ENCODE results near the gene RALA.

The RALA gene

DNA sequence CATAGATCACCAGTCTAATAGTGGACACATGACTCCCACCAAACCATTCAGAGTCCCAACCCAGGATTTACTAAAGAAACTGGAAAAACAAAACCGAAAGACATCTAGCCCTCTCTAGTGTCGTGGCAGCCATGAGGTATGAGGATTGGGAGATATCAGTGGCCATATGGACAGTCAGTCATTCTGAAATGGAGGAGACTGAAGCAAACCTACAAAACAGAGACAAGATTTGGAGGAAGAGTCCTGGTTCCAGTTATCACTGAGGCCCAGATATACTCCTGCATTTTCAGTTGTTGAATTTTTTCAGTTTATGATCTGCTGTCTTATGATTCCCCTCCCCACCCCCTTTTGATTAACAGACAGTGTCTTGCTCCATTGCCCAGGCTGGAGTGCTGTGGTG lies 9.1 kb upstream of the RALA start:
- no peak for DNase-seq

DNA sequence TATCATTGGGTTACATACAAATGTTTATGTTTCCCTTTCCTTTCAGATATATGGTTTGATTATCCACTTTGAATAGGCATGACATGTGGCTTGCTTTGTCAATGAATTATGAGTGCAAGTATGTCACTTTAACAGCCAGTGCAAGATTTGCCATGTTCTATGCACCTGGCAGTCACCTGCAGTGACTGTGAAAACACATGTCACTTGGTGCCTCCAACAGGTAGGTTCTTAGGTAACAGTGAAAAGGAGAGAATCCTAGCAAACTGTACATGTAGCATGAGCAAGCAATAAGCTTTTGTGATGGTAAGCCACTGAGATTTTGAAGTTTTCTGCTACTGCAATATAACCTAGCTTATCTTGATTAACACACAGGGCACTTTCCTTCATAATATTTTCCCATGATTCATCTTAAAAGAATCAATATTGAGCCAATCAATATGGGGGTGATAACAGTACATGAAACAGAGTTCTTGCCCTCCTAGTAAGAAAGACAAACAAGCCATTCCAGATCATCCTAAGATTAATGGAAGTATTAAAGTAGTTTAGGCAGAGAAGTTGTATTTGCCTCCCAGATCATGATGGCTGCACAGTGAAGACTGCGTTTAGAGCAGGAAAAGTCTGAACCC lies 7.9 kb upstream of the RALA start:
- DNase-seq: no peak

GRCh38 chr7:39616138-39616537 lies 7.2 kb upstream of the RALA start:
- no peak for DNase-seq

- DNase-seq: no peak
Measured at GRCh38 chr7:39617005-39617404, 6.4 kb upstream of the RALA start.

DNA sequence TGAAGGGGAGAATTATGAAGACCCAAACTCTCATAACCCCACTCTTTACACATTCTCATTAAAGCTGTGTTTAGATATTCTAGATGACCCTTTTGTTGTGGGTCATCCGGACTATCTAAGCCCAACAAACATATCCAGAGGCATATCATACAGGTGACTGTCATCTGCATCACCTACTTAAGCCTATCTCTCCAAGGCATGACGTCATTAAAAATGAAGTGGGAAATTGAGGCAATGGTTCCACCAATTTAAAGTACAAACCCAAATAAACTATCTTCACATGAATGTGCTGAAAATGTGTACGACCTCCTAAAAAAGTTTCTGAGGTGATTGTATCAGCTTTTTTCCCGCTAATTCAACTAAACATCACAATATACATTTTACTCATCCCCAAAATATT lies 4.5 kb upstream of the RALA start:
- no peak for DNase-seq

GRCh38 chr7:39620486-39620885 lies 2.9 kb upstream of the RALA start:
- DNase-seq: no peak

- no peak for DNase-seq
Measured at GRCh38 chr7:39621261-39621660, 2.1 kb upstream of the RALA start.

DNA sequence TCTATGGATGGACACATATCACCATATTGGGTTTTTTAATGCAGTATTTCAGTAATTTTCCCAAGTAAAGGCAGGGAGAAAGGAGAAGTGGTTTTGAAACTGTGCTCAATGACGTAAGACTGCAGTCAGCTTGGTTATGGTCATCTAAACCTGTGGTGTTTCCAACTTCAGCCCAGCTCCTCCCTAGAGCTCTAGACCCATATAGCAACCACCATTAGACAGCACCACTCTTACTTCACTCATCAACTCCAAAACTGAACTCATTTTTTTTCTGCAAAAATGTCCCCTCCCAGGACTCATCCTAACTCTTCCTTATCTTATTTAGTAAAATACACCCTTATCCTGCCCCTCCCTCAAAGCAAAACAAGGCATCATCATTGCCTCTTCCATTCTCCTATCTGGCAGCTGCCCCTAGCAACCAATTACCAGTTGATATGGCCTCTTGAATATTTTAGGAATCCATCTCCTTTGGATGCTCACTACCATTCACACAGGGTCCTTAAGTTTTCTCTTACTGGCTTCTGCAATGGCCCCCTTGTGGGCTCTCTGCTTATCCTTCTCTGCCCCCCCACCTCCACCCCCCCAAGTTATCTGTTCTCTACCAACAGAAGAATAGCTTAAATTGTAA lies 1.5 kb upstream of the RALA start:
- DNase-seq: no peak

DNA sequence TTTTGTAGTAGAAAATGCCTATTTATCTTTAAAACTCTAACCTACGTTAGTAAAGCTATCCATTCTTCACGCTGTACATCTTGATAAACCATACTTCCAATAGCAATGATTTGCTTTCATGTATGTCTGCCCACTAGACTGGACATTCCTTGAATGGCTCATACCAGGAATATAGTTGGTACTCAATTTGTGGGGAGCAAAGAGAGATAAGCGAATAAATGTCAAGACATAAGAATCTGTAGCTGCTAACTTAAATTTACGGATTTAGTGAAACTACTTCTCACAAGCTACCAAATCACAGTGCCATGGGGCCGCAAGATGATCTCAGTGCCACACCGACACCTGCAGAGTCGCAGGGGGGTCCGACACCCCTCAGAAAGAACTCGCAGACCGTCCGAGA lies 763 bp upstream of the RALA start:
- DNase-seq: no peak

DNA sequence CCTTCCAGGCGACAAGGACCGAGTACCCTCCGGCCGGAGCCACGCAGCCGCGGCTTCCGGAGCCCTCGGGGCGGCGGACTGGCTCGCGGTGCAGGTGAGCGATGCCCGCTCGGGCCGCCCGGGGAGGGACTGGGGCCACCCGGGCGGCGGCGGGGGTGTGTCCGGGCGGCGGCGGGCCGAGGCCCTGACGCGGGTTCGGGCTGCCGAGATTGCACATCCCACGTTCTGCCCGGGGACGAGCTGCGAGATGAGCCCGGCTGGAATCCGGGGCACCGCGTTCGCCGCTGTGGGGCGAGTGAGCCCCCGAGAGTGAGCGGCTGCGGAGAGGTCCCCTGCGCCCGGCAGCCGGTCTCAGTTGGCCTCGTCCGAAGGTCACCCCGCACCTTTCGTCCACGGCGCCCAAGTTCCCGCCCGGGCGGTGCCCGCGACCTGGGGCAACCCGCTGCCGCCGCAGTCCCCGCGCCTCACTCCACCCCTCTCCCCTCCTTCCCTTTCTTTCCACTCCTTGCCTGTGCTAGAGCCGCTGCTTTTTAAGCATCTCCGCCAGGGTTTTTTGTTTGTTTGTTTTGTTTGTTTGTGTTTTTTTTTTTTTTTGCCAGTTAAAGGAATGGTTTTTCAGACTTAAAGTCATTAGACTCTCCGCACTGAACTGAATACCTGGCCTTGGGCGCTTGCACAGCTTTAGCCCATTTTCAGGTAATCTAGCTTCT lies 515 bp downstream of the RALA start:
- DNase-seq: no peak

GRCh38 chr7:39624442-39624807 lies 1.1 kb downstream of the RALA start:
- no peak for DNase-seq

GRCh38 chr7:39624935-39625694 lies 1.7 kb downstream of the RALA start:
- no peak for DNase-seq

GRCh38 chr7:39631736-39632308 lies 8.4 kb downstream of the RALA start:
- DNase-seq: no peak

GRCh38 chr7:39633563-39634477 lies 10.4 kb downstream of the RALA start:
- no peak for DNase-seq

GRCh38 chr7:39634478-39634805 lies 11.1 kb downstream of the RALA start:
- DNase-seq: no peak

DNA sequence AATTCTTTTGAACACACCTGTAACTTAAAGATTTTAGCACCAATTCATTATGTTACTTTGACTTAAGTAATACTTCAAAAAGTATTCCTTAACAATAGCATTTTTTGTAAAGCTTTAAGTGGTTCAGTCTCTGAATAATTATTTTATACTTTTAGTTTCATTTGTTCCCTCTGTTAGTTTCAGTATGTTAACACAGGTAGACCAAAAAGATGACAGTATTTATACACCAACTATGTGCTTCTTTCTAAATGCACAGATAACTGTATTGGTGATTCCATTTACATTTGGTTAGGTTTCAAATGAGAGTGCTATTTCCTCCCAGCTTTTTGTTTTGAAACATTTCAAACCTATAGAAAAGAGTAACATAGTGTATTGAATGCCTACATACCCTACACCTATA lies 14.0 kb downstream of the RALA start:
- DNase-seq: no peak

- no peak for DNase-seq
Measured at GRCh38 chr7:39637963-39638485, 14.7 kb downstream of the RALA start.

- DNase-seq: no peak
Measured at GRCh38 chr7:39642896-39643295, 19.5 kb downstream of the RALA start.

GRCh38 chr7:39644170-39644569 lies 20.8 kb downstream of the RALA start:
- no peak for DNase-seq

DNA sequence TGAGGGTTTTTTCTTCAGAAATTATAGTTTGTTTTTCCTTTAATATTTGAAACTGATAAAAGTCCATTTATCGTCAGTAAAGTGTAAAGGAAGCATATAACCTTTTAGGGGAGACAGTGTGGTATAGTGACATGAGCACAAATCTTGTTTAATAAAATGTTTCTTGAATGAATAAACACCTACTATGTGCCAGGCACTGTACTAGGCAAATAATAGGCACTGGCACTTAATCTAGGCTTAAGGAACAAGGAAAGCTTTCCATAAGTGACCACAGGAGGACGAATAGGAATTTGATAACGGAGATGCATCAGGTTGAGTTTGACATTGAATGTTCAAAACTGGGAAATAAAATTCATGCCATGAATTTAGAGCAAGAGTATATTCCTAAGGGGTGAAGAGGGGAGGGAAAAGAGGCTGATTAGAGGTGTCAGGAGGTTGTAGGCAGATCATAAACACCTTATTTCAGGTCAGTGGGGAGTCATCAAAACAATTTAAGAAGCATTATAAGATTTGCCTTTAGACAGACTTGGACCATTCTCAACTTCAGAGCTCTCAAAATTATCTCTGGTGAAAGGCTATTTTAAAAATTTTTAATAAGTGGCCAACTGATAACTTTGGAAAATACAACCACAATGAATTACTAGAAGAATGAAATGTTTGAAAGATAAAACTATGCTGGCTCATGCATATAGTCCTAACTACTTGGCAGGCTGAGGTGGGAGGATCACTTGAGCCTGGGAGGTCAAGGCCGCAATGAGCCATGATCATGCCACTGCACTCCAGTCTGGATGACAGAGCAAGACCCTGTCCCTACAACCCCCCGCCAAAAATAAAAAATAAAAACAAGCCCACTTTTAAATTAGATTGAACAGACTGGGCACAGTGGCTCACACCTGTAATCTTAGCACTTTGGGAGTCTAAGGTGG lies 22.4 kb downstream of the RALA start:
- no peak for DNase-seq

DNA sequence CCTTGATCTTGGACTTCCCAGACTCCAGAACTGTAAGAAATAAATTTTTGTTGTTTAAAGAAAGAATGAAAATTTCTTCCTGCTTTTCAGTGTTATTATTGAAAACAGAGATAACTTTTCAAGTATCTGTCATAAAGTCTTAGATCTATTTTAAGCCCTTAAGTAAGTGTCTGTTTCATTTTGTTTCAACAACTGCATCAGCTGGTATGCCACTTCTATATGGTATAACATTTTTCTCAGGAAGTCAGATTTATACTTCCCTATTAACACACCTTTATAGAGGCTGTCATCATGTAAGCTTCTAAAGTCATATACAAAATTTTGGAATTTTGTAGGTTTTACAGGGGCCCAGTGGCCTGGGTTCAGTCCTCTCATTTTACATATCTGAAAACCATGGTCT lies 24.4 kb downstream of the RALA start:
- DNase-seq: no peak

Measured in activated CD4-positive, alpha-beta T cell treated with anti-CD3 and anti-CD28 coated beads, Interleukin-2, Interleukin-6, amounts not matched to agents 100 ng/mL and 50 ng/mL, durations not matched to agents 16 hours and 8 hours (primary cell).